GM19372 (cell line): ENCODE results near the gene KDM6B.

Source experiments
- ATAC-seq: cut with Tn5 transposase; IDR thresholded peaks from one replicate; pipeline ENCODE4 v1.9.1; 2021; ENCODE audit warnings: mild to moderate bottlenecking, low read depth, moderate library complexity; ENCODE audit not compliant: unreplicated experiment

KDM6B gene

GRCh38 chr17:7838090-7839075, 4.4 kb downstream of the KDM6B start:
- ATAC-seq: no peak

- ATAC-seq: no peak
Measured at GRCh38 chr17:7839190-7839875, 5.3 kb downstream of the KDM6B start.

GRCh38 chr17:7839876-7840261, 5.9 kb downstream of the KDM6B start:
- no peak for ATAC-seq

DNA sequence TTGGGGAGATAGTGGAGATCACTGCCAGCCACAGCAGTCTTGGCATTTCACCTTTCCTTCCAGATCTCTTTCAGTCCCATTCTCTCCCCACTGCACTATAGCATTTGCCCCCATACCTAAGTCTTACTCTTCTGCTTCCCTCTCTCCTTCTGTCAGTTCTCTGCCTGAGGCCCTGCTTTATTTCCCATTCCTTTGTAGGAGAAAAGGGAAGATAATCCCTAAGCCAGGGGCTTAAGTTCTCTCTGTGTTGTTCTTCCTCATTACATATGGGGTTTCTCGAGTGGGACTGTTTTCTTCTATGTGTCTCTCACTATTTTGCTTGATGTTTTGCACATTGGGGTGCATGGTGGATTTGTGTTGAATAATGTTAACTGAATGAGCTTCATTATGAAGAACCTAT, 6.4 kb downstream of the KDM6B start:
- ATAC-seq: no peak

- no peak for ATAC-seq
Measured at GRCh38 chr17:7840875-7841274, 6.9 kb downstream of the KDM6B start.

- ATAC-seq: no peak
Measured at GRCh38 chr17:7841396-7841914, 7.4 kb downstream of the KDM6B start.

GRCh38 chr17:7841915-7842379, 7.9 kb downstream of the KDM6B start:
- peak; percentile 19 for ATAC-seq

DNA sequence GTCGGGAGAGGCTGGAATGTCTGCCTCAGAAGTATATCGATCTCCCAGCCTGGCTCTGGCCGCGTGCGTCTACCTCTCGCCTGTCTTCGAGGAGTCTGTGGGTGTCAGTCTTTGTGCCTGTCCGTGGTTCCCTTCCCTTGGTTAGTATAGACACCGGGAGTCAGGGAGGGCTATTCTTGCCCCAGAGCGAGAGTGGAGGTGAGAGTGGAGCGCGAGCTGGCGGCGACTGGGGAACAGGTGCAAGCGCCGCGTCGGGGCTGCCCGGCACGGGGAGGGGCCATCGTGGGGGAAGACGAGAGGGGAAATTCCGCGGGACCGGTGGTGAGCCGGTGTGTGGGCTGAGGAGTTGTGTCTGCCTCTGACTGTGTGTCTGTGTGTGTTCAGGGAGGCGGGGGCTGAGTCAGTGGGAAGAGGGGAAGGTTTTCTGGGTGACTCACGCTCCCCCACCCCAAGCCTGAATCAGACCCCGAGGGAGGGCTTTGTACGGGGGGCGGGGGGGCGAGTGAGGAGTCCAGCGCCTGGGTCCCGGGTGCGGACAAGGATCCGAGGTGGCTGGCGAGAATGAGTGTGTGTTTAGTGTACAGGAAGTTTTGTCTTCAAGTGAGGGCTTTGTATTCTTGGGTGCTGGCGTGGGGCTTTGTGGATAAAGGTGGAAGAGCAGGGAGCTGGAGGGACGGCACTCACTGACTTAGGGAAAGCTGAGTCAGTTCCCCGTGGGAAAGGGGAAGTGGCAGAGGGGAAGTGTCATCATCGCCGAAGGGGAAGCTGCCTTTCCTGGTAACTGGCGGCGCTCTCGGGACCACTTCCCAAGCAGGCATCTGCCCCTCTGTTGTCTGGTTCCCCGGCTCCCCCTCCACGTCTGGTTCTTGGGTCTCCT, 8.6 kb downstream of the KDM6B start:
- peak; percentile 28 for ATAC-seq

- ATAC-seq: peak; percentile 2
Measured at GRCh38 chr17:7843257-7843535, 9.2 kb downstream of the KDM6B start.

- peak; percentile 36 for ATAC-seq
Measured at GRCh38 chr17:7843536-7844291, 9.7 kb downstream of the KDM6B start.

DNA sequence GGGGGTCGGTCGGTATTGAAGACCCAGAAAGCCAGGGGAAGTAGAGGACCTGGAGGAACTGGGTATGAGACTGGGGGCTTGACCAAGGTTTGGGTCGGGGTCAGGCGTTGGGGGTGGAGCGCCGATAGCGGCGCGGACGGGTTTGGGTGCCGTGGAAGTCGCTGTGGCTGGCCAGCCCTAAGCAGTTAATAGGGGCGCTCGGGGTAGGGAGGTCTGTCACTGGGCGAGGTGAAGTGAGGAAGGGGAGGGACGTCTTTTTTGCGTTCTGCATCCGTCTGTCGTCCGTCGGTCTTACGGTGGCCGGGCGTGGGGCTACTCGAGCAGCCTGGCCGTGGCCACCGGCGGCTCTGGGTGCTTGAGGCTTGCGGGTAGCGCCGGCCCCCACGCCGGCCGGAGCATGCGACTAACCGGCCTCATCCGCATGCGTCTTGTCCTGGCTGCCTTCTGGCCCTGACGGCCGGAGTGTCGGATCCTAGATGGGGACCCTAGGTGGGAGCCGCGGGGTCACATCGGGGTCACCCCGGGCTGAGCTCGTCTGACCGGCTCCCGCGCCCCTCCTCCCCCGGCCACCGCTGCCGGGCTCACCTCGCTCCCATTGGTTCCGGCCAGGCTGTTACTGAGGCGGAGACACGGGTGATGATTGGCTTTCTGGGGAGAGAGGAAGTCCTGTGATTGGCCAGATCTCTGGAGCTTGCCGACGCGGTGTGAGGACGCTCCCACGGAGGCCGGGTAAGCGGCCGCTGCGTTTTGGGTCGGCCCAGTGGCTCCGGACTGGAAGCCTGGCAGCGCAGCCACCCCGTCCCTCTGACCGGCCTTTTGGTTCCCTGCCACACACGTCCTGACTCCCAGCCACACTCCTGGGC, 10.5 kb downstream of the KDM6B start:
- ATAC-seq: peak; percentile 49

DNA sequence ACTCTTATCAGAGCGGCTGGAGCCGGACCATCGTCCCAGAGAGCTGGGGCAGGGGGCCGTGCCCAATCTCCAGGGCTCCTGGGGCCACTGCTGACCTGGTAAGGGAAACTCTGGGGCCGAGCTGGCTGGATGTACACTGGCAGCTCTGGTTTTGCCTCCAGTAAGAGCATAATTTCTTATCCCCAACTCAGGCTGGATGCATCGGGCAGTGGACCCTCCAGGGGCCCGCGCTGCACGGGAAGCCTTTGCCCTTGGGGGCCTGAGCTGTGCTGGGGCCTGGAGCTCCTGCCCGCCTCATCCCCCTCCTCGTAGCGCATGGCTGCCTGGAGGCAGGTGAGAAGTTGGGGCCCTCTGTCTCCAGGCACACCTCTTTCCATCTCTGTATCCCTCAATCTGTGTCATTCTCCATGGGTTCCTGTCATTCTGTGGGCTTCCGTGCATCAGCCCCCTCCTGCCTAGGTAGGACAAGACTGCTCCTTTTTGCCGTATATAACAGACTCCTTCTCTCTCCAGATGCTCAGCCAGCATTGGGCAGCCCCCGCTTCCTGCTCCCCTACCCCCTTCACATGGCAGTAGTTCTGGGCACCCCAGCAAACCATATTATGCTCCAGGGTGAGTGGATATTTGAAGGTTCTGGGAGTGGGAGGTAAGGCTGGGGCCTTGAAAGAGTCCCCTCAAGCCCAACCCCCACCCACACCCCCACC, 11.5 kb downstream of the KDM6B start:
- no peak for ATAC-seq

- ATAC-seq: no peak
Measured at GRCh38 chr17:7846063-7846735, 12.2 kb downstream of the KDM6B start.

GRCh38 chr17:7846765-7847661, 13.0 kb downstream of the KDM6B start:
- no peak for ATAC-seq

GRCh38 chr17:7848131-7848579, 14.1 kb downstream of the KDM6B start:
- no peak for ATAC-seq

- no peak for ATAC-seq
Measured at GRCh38 chr17:7848739-7849129, 14.7 kb downstream of the KDM6B start.
